GM12878 (cell line): ENCODE measurements around the gene LDLRAD4. TPM values are rescaled to one million over a fixed set of nuclear protein-coding genes. Genes with fewer than 3 reads are reported as not detected.

Source experiments
- ATAC-seq: fragments of 200-7000 bp; cut with Tn5 transposase; 3 replicates; pipeline ENCODE4 v1.9.1; 2020; ENCODE audit warnings: mild to moderate bottlenecking, moderate library complexity
- BruUV-seq: library from RNA; stranded (reverse); fragments of 400-500 nt; replicated peaks from 2 replicates; lab custom pipeline; 2021; lab: Mats Ljungman, UMichigan
- CTCF ChIA-PET: fragments of 300-600 bp; sonication (Branson Sonifier 250); formaldehyde crosslinking; extraction: SDS; loops from one replicate; lab custom pipeline; 2021; ENCODE audit warnings: inconsistent platforms; lab: Yijun Ruan, JAX
- POLR2A ChIA-PET: fragments of 350-600 bp; formaldehyde crosslinking; extraction: SDS; loops from one replicate; lab custom pipeline; 2021; ENCODE audit warnings: inconsistent platforms; lab: Charles Lee
- RAD21 ChIA-PET: fragments of 300-600 bp; sonication (Branson Sonifier 250); formaldehyde crosslinking; loops from one replicate; lab custom pipeline; 2023; ENCODE audit warnings: antibody characterized with exemption; ENCODE audit not compliant: unreplicated experiment; lab: Charles Lee
- SMC1A ChIA-PET: fragments of 300-600 bp; sonication (Branson Sonifier 250); formaldehyde crosslinking; loops from one replicate; lab custom pipeline; 2023; ENCODE audit not compliant: unreplicated experiment, uncharacterized antibody; lab: Charles Lee
- DNase-seq: peaks from one replicate; pipeline ENCODE4 v3.0.0-alpha.2; 2011; ENCODE audit warnings: low read depth, low spot score
- FAIRE-seq: peaks from 3 replicates; lab custom pipeline; 2011; peaks lifted over from hg19 to GRCh38; lab: Jason Lieb, UNC
- H2AFZ ChIP-seq: 2 replicates; pipeline ENCODE4 v1.6.0; 2011; ENCODE audit warnings: low read depth, low read length, control low read depth; ENCODE audit not compliant: control insufficient read depth
- H3K27ac ChIP-seq: 2 replicates; pipeline ENCODE4 v1.5.1; 2011; ENCODE audit warnings: control low read depth; ENCODE audit not compliant: control insufficient read depth, insufficient read depth
- H3K27me3 ChIP-seq, 2 experiments: replicated peaks in 1 of 2; 2 replicates each; pipeline versions ENCODE4 v1.6.0 to v1.6.1; 2011; ENCODE audit warnings: low read length in 1 of 2; ENCODE audit not compliant: control insufficient read depth in 2 of 2, insufficient read depth in 2 of 2
- H3K36me3 ChIP-seq, 2 experiments: 2 replicates each; pipeline ENCODE4 v1.5.1; 2011; ENCODE audit warnings: low read length in 1 of 2; ENCODE audit not compliant: control insufficient read depth in 2 of 2, insufficient read depth in 2 of 2
- H3K4me1 ChIP-seq: 2 replicates; pipeline ENCODE4 v1.6.1; 2011; ENCODE audit warnings: mild to moderate bottlenecking, low read length, moderate library complexity, mixed read lengths; ENCODE audit not compliant: control insufficient read depth, insufficient read depth
- H3K4me2 ChIP-seq: 2 replicates; pipeline ENCODE4 v1.6.0; 2011; ENCODE audit warnings: control low read depth; ENCODE audit not compliant: control insufficient read depth, insufficient read depth
- H3K4me3 ChIP-seq: fragments of 200-600 bp; sonication (generic); 2 replicates; pipeline ENCODE4 v1.5.1; 2016
- H3K79me2 ChIP-seq: 2 replicates; pipeline ENCODE4 v1.6.0; 2011; ENCODE audit warnings: low read length; ENCODE audit not compliant: control insufficient read depth, insufficient read depth
- H3K9ac ChIP-seq: 2 replicates; pipeline ENCODE4 v1.8.0; 2011; ENCODE audit warnings: low read length, control low read depth, mixed read lengths; ENCODE audit not compliant: control insufficient read depth, insufficient read depth
- H3K9me3 ChIP-seq: replicated peaks from 3 replicates; pipeline ENCODE4 v1.5.1; 2011; ENCODE audit warnings: mild to moderate bottlenecking, low read length; ENCODE audit not compliant: control insufficient read depth, insufficient read depth
- H4K20me1 ChIP-seq: 2 replicates; pipeline ENCODE4 v1.6.0; 2011; ENCODE audit not compliant: control insufficient read depth, insufficient read depth
- RFX5 ChIP-seq: IDR thresholded peaks from 2 replicates; pipeline ENCODE4 v1.6.1; 2011; ENCODE audit warnings: low read depth, low read length, improper control_type of control experiment
- SMAD5 ChIP-seq: IDR thresholded peaks from 2 replicates; pipeline ENCODE4 v1.6.1; 2016; ENCODE audit warnings: antibody characterized with exemption, low read depth
- ZNF592 ChIP-seq: fragments of 450-650 bp; IDR thresholded peaks from 2 replicates; pipeline ENCODE4 v1.6.1; 2017; ENCODE audit warnings: mild to moderate bottlenecking, moderate library complexity
- WGBS: methylation state at CpG from one replicate; pipeline ENCODE4 v1.1.6; 2016; ENCODE audit warnings: low lambda C conversion rate; ENCODE audit not compliant: insufficient replicate concordance, insufficient coverage; ENCODE audit errors: missing lambda C conversion rate; 5-methylcytosine and 5-hydroxymethylcytosine counted together
- in situ Hi-C: fragments of 300-500 bp; cut with MboI; formaldehyde crosslinking; loops from 9 replicates; pipeline ENCODE4 v1.14.3; 2018; ENCODE audit warnings: mixed read lengths
- intact Hi-C: fragments of 100-400 bp; cut with micrococcal nuclease; formaldehyde crosslinking; loops from one replicate; pipeline ENCODE4 v1.14.2; 2022; ENCODE audit not compliant: unreplicated experiment
- polyA plus RNA-seq, 11 experiments: library from polyadenylated mRNA; depleted of rRNA in 4 of 11; unstranded in 6 of 11; stranded (reverse) in 5 of 11; fragments of >200 nt; fragmentation: Nextera tagmentation in 4 of 11; fragmentation: Illumina TruSeq in 1 of 11; extraction: Ambion mirVana in 4 of 11; extraction: Trizol in 1 of 11; gene quantifications; 1 replicate in 1 of 11; 2 replicates in 10 of 11; pipeline versions ENCODE4 v1.2.1 to v1.2.3, GENCODE V29; 2011 to 2016; ENCODE audit warnings: inconsistent platforms in 2 of 11, missing spikeins in 2 of 11, low read depth in 1 of 11
- total RNA-seq, 4 experiments: library from RNA; depleted of rRNA in 3 of 4; stranded (reverse); fragments of >200 nt in 3 of 4; fragmentation: Illumina TruSeq in 1 of 4; extraction: Trizol in 1 of 4; gene quantifications; 2 replicates each; pipeline versions ENCODE4 v1.2.1 to v1.2.3, GENCODE V29; 2013 to 2021

LDLRAD4 gene
- total and polyA plus RNA-seq, 10 of the 15 experiments (the other 5 are each of a cell fraction or from before 2014, with no cell fraction given), result 2.7 to 16.8 (median 11.2) TPM

- intact Hi-C loops (no loop called here), in situ Hi-C loops (no loop called here)
- Histone ChIP-seq H3K4me1 (no peaks in the 10 kb centered on the region), H3K4me2 (no peak overlapping the region), H3K9me3 (no peaks in the 10 kb centered on the region), H3K9ac (no peak overlapping the region), H2AFZ (no peak overlapping the region), H3K79me2 (no peaks in the 10 kb centered on the region), H3K36me3 (no peaks in the 10 kb centered on the region), H4K20me1 (no peaks in the 10 kb centered on the region), H3K4me3 (no peak overlapping the region), H3K27me3 (no peaks in the 10 kb centered on the region; a peak in 2 of 4 replicates), H3K27ac (no peak overlapping the region)
- ChIA-PET CTCF (no interaction called here), POLR2A (no interaction called here), RAD21 (no interaction called here), SMC1A (no interaction called here)
- WGBS, result 44% methylated on average over 10 of the region's 10 CpGs
- BruUV-seq, result no TSS peak
- no peak for TF ChIP-seq SMAD5
- TF ChIP-seq RFX5, result no peak
- TF ChIP-seq ZNF592, result no peak
- FAIRE-seq, result no peak
- DNase-seq, result no peak
- no peak for ATAC-seq
Measured at GRCh38 chr18:13401826-13402225, 183.3 kb downstream of the LDLRAD4 start.
